CD14-positive monocyte (primary cell): ENCODE data around the gene NPL. TPM values are rescaled to one million over a fixed set of nuclear protein-coding genes. Genes with fewer than 3 reads are reported as not detected.

Experiments used
- DNase-seq, 3 donors: peaks; one replicate each; pipeline ENCODE4 v3.0.0-alpha.2; 2011 to 2022
- H2AFZ ChIP-seq: 2 replicates; pipeline ENCODE4 v1.6.0; 2012; ENCODE audit warnings: mild to moderate bottlenecking, low read depth, low read length, inconsistent platforms; ENCODE audit not compliant: insufficient read depth, poor library complexity, severe bottlenecking
- H3K27ac ChIP-seq, 2 donors: 1 replicate in 1 of 2; 2 replicates in 1 of 2; pipeline ENCODE4 v1.5.1; 2012 to 2013; ENCODE audit warnings: low read length in 2 of 2, control low read depth in 1 of 2, inconsistent platforms in 1 of 2, low read depth in 1 of 2, mild to moderate bottlenecking in 1 of 2
- H3K27me3 ChIP-seq, 2 donors: one replicate each; pipeline versions ENCODE4 v1.6.0 to v1.6.1; 2011 to 2013; ENCODE audit warnings: low read length in 2 of 2; ENCODE audit not compliant: control insufficient read depth in 2 of 2, insufficient read depth in 2 of 2
- H3K36me3 ChIP-seq, 2 donors: replicated peaks in 1 of 2; 1 replicate in 1 of 2; 2 replicates in 1 of 2; pipeline versions ENCODE4 v1.5.1 to v1.6.1; 2012 to 2013; ENCODE audit warnings: low read length in 2 of 2, control low read depth in 1 of 2, inconsistent platforms in 1 of 2, mild to moderate bottlenecking in 1 of 2; ENCODE audit not compliant: insufficient read depth in 2 of 2, control insufficient read depth in 1 of 2
- H3K4me1 ChIP-seq, 2 donors: 1 replicate in 1 of 2; 2 replicates in 1 of 2; pipeline versions ENCODE4 v1.5.1 to v1.6.1; 2012 to 2013; ENCODE audit warnings: low read length in 2 of 2, control low read depth in 1 of 2, inconsistent platforms in 1 of 2, mild to moderate bottlenecking in 1 of 2, moderate library complexity in 1 of 2; ENCODE audit not compliant: insufficient read depth in 2 of 2, control insufficient read depth in 1 of 2
- H3K4me2 ChIP-seq: replicated peaks from 2 replicates; pipeline ENCODE3; 2012; ENCODE audit warnings: low read length, moderate library complexity, mild to moderate bottlenecking; ENCODE audit not compliant: poor library complexity, severe bottlenecking; ENCODE audit errors: extremely low read depth
- H3K4me3 ChIP-seq, 3 experiments: fragments of 200-600 bp in 1 of 3; sonication (generic) in 1 of 3; replicated peaks in 1 of 3; 1 replicate in 2 of 3; 2 replicates in 1 of 3; pipeline ENCODE4 v1.5.1; 2011 to 2013; ENCODE audit warnings: low read length in 3 of 3, mild to moderate bottlenecking in 3 of 3, control low read depth in 2 of 3, low read depth in 2 of 3, inconsistent platforms in 1 of 3, moderate library complexity in 1 of 3
- H3K79me2 ChIP-seq: 2 replicates; pipeline ENCODE4 v1.6.0; 2012; ENCODE audit warnings: mild to moderate bottlenecking, control low read depth, inconsistent platforms, low read length, moderate library complexity; ENCODE audit not compliant: insufficient read depth
- H3K9ac ChIP-seq: 2 replicates; pipeline ENCODE4 v1.6.0; 2017; ENCODE audit warnings: low read length, mild to moderate bottlenecking; ENCODE audit not compliant: insufficient read depth, poor library complexity, severe bottlenecking
- H3K9me3 ChIP-seq, 2 donors: replicated peaks in 1 of 2; 1 replicate in 1 of 2; 2 replicates in 1 of 2; pipeline versions ENCODE4 v1.5.1 to v1.6.1; 2012 to 2013; ENCODE audit warnings: low read length in 2 of 2, control low read depth in 1 of 2; ENCODE audit not compliant: control insufficient read depth in 1 of 2, insufficient read depth in 1 of 2
- H4K20me1 ChIP-seq: 2 replicates; pipeline ENCODE4 v1.6.0; 2012; ENCODE audit warnings: mild to moderate bottlenecking, low read length, control low read depth, moderate library complexity; ENCODE audit not compliant: insufficient read depth
- H3K27ac Mint-ChIP-seq, 7 donors: one replicate each; pipeline ENCODE4 v1.8.0; 2020; ENCODE audit warnings: mild to moderate bottlenecking in 7 of 7, mixed read lengths in 7 of 7, moderate library complexity in 6 of 7, inconsistent platforms in 2 of 7
- H3K27me3 Mint-ChIP-seq, 3 donors: one replicate each; pipeline ENCODE4 v1.8.0; 2021 to 2022; ENCODE audit warnings: low read depth in 3 of 3, mild to moderate bottlenecking in 3 of 3, mixed read lengths in 3 of 3, moderate library complexity in 3 of 3, inconsistent platforms in 1 of 3
- H3K36me3 Mint-ChIP-seq, 2 donors: one replicate each; pipeline ENCODE4 v1.8.0; 2020; ENCODE audit warnings: mixed read lengths in 2 of 2, inconsistent platforms in 1 of 2, mild to moderate bottlenecking in 1 of 2
- H3K4me1 Mint-ChIP-seq: one replicate; pipeline ENCODE4 v1.8.0; 2020; ENCODE audit warnings: mild to moderate bottlenecking, mixed read lengths
- H3K4me3 Mint-ChIP-seq, 2 donors: one replicate each; pipeline ENCODE4 v1.8.0; 2020; ENCODE audit warnings: mild to moderate bottlenecking in 2 of 2, mixed read lengths in 2 of 2, moderate library complexity in 1 of 2
- H3K9me3 Mint-ChIP-seq, 7 donors: one replicate each; pipeline ENCODE4 v1.8.0; 2020 to 2022; ENCODE audit warnings: mixed read lengths in 7 of 7, mild to moderate bottlenecking in 6 of 7, moderate library complexity in 6 of 7, inconsistent platforms in 2 of 7
- intact Hi-C, 2 donors: fragments of 100-400 bp; cut with micrococcal nuclease; formaldehyde crosslinking; loops; one replicate each; pipeline versions ENCODE4 v1.15.0 to v1.15.1; 2023
- polyA plus RNA-seq, 3 donors: library from polyadenylated mRNA; depleted of rRNA in 1 of 3; unstranded in 2 of 3; stranded (reverse) in 1 of 3; fragments of 300-500 nt in 2 of 3; fragments of >200 nt in 1 of 3; fragmentation: Illumina TruSeq in 2 of 3; gene quantifications; 1 replicate in 2 of 3; 2 replicates in 1 of 3; pipeline ENCODE4 v1.2.3, GENCODE V29; 2012 to 2021
- TF ChIP-seq, protein P1 (sequence below): fragments of 200-600 bp; IDR thresholded peaks from one replicate; pipeline ENCODE4 v1.8.0; 2022; ENCODE audit warnings: antibody characterized with exemption, mild to moderate bottlenecking

Gene NPL
- polyA plus RNA-seq, 3 donors, result 56.6 to 127 (median 127) TPM

DNA sequence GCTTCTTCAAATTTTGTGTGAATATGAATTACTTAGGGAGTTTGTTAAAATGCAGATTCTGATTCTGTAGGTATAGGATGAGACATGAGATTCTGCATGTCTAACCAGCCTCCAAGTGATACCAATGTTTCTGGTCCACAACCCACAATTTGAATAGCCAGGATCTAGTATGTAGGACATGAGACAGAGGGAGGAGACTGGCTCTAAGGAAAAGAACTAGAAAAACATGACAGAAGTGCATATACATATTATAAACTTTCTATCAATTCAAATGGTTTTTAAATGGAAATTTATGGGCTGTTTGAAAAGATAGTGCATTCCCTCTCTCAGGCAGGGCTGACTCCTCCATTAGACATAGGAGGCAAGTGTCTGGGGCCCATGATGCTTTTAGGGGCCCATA is 33.9 kb upstream of the NPL start:
- intact Hi-C loops, result no loop called here
- Histone ChIP-seq H3K36me3 (no peaks in the 10 kb centered on the region), H3K4me1 (no peaks in the 10 kb centered on the region), H2AFZ (no peak overlapping the region), H3K27me3 (no peaks in the 10 kb centered on the region), H4K20me1 (no peaks in the 10 kb centered on the region), H3K27ac (no peak overlapping the region), H3K9me3 (no peaks in the 10 kb centered on the region), H3K9ac (no peak overlapping the region), H3K79me2 (no peaks in the 10 kb centered on the region), H3K4me3 (no peak overlapping the region), H3K4me2 (no peak overlapping the region)
- Mint-ChIP-seq H3K9me3 (no peaks in the 10 kb centered on the region), H3K36me3 (no peaks in the 10 kb centered on the region), H3K4me1 (no peaks in the 10 kb centered on the region), H3K27me3 (peaks cover 1 to 11% (median 10%) of the 10 kb centered on the region in 3 donors), H3K27ac (no peak overlapping the region), H3K4me3 (no peak overlapping the region)
- no peak for DNase-seq
- TF ChIP-seq, protein P1, sequence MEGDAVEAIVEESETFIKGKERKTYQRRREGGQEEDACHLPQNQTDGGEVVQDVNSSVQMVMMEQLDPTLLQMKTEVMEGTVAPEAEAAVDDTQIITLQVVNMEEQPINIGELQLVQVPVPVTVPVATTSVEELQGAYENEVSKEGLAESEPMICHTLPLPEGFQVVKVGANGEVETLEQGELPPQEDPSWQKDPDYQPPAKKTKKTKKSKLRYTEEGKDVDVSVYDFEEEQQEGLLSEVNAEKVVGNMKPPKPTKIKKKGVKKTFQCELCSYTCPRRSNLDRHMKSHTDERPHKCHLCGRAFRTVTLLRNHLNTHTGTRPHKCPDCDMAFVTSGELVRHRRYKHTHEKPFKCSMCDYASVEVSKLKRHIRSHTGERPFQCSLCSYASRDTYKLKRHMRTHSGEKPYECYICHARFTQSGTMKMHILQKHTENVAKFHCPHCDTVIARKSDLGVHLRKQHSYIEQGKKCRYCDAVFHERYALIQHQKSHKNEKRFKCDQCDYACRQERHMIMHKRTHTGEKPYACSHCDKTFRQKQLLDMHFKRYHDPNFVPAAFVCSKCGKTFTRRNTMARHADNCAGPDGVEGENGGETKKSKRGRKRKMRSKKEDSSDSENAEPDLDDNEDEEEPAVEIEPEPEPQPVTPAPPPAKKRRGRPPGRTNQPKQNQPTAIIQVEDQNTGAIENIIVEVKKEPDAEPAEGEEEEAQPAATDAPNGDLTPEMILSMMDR, result no peak

DNA sequence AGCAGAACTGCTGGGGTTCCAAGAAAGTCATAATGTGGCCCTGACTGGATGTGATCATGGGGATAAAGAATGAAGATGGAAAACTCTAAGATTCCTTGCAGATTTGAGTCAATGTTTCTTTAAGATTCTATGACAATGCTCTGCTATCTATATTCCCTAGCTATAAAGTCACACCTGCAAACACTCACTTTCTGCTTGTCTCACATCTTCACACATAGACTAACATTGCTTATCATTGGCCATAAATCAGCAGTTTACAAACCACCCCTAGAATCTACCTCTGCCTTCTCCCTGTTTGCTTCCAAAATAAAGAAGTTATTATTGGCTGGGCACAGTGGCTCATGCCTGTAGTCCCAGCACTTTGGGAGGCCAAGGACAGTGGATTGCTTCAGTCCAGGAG is 33.1 kb upstream of the NPL start:
- Histone ChIP-seq H3K9me3 (peaks cover 0 to under 1% of the 10 kb centered on the region in 2 donors), H3K79me2 (no peaks in the 10 kb centered on the region), H3K27ac (no peak overlapping the region), H4K20me1 (no peaks in the 10 kb centered on the region), H3K4me1 (no peaks in the 10 kb centered on the region), H3K27me3 (no peaks in the 10 kb centered on the region), H3K9ac (no peak overlapping the region), H3K36me3 (no peaks in the 10 kb centered on the region), H3K4me2 (no peak overlapping the region), H3K4me3 (no peak overlapping the region), H2AFZ (no peak overlapping the region)
- DNase-seq, result no peak
- Mint-ChIP-seq H3K27me3 (peaks cover 2 to 11% (median 5%) of the 10 kb centered on the region in 3 donors), H3K4me3 (no peak overlapping the region), H3K36me3 (no peaks in the 10 kb centered on the region), H3K27ac (no peak overlapping the region), H3K4me1 (no peaks in the 10 kb centered on the region), H3K9me3 (peaks cover 0 to 5% (median 0%) of the 10 kb centered on the region in 7 donors)
- intact Hi-C loops, result no loop called here
- TF ChIP-seq, protein P1, result no peak
